SH-SY5Y (cell line): ENCODE results near the gene ZCCHC14.

Experiments used
- GATA2 ChIP-seq: IDR thresholded peaks from 2 replicates; pipeline ENCODE4 v1.6.1; 2011; ENCODE audit warnings: mild to moderate bottlenecking, low read depth, low read length
- GATA3 ChIP-seq: IDR thresholded peaks from 2 replicates; pipeline ENCODE4 v1.6.1; 2011; ENCODE audit warnings: low read depth, mild to moderate bottlenecking, low read length, moderate library complexity

- TF ChIP-seq GATA3 = no peak
- no peak for TF ChIP-seq GATA2
Measured at GRCh38 chr16:87366288-87366687, 126.5 kb downstream of the ZCCHC14 start.
